KG1 (cell line): ENCODE results near the gene FAM234A.

ENCODE experiments used
- DNase-seq: peaks from one replicate; lab custom pipeline; 2025; lab: John Stamatoyannopoulos, UW

Gene FAM234A

GRCh38 chr16:301235-301634 lies 66.6 kb downstream of the FAM234A start:
- no peak for DNase-seq

- no peak for DNase-seq
These were observed 67.3 kb downstream of the FAM234A start for GRCh38 chr16:301950-302349.

DNA sequence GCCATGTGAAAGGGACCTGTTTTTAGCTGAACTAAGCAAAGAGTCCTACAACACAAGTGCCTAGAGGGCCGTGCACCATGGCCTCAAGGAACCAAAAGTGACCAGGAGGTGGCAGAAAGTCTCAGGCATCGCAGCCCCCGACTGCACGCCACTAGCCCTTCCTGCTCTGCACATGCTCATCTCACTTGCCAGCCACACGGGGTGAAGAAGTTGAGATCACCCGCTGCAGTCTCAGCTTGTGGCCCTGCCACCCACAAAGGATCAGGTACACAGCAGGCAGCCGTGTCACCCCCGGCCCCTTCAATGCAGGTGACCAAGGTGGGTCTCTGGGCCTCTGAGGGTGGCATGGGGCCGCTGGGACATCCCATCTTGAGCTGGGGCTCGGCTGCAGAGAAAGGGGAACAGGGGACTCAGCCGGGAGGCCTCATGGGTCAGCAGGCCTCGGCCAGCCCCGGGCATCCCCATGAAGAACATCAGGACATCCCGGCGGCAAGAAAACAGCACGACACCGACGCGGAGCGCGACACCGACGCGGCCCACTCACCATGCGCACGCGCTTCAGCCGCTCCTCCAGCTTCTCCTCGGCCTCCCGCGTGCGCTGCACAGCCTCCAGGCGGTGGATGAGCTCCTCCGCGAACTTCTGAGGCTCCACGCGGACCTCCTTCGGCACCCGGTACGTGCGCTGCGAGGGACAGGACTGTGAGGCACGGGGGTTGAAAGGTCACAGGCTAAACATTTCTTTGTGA lies 69.3 kb downstream of the FAM234A start:
- no peak for DNase-seq

- DNase-seq, result no peak
These were observed 71.5 kb downstream of the FAM234A start for GRCh38 chr16:305916-306626.

DNA sequence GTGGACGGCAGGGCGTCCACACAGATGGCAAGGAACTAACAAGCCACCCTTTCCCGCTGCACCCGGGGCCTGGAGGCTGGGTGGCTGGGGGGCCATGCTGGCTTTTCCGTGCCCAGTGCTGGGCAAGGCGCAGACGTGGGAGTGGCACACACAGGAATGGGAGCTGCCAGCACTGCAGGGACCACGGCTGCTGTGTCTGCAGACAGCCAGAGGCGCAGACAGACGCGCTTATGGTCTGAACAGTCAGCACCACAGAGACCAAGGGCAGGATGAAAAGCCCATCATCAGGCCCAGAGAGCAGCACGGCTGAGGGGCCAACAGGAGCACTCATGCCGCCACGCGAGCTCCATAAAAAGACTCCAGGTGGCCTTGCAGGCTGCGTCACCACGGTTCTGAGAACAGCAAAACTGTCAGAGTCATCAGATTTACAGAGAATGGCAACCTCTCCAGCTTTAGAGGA lies 72.3 kb downstream of the FAM234A start:
- no peak for DNase-seq

DNA sequence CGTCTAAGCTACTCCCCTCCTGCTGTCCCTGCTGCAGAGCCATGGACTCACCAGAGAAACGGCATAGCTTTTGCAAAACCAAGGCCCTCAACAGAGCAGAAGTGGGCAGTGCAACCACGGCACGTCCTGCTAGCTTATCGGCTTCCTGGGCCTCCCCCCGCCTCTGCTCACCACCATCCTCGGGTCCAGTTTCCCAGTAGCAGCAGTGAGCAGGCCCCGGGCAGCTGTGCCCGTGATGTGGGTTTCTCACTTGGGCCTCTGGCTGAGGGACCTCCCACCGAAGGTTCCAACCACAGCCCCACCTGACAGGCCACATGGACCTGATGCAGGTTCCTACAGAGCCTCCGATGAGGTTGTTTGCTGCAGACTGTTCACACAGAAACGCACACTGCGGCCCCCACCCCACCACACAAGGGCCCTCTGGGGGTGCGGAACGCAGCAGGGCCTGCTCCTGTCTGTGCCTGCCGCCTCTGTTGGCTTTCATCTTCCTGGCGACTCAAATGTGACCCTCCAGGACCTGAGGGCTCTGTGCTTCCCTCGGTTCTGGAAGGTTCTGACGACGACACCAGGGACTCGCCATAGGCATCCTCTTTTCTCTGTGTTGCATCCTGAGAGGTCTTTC lies 73.2 kb downstream of the FAM234A start:
- DNase-seq, result no peak

GRCh38 chr16:309476-309875 lies 74.9 kb downstream of the FAM234A start:
- DNase-seq, result no peak

DNA sequence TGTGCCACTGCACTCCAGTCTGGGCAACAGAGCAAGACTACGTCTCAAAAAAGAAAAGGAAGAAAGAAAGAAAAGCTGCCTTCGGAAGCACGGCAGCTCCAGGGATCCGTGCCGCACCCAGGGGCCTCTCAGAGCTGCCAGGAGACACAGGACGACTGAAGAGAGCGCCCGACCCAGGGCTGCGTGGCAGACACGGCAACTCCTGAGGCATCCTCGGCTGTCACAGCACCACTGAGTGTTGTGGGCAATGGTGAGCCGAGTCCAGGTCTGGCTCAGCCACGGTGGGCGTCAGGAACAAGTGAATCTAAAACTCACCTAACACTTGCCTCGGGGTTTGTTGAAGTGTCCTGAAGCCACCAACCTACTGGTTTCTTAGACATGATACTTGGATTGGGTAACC lies 77.1 kb downstream of the FAM234A start:
- no peak for DNase-seq

GRCh38 chr16:314351-314750 lies 79.7 kb downstream of the FAM234A start:
- DNase-seq, result no peak

DNA sequence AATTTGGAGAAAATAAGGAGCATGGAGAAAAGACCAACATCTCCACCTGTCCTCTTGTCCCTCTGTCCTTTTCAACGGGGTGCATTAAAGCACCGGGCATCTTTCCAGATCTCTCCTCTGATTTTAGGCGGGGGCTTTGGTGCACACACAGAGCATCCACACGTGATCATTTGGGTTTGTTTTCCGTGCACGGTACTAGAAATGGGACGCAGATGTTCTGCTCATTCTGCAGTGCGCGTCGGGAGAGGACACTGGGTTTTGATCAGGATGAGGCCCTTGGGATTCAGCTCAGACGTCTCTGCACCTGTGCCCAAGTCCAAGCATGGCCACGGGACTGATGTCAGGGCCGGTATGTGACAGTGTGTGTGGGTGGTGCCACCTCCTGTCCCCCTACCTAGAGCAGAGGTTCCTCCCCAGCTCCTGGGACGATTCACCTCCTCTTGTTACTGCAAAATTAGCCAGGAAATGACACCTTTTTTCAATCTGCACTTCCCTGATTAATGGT lies 80.2 kb downstream of the FAM234A start:
- no peak for DNase-seq
